Hepatocyte (in vitro differentiated cells): ENCODE data around the gene SNRPD2.

Source experiments
- EZH2 ChIP-seq: fragments of 200-600 bp; sonication (generic); IDR thresholded peaks from 2 replicates; pipeline ENCODE4 v1.6.1; 2016; ENCODE audit warnings: antibody characterized with exemption, mild to moderate bottlenecking, borderline replicate concordance
- TF ChIP-seq, protein P1 (sequence below): fragments of 200-600 bp; sonication (generic); IDR thresholded peaks from 2 replicates; pipeline ENCODE4 v1.5.1; 2016; ENCODE audit warnings: antibody characterized with exemption, mild to moderate bottlenecking; ENCODE audit not compliant: poor library complexity

- TF ChIP-seq, protein P1, sequence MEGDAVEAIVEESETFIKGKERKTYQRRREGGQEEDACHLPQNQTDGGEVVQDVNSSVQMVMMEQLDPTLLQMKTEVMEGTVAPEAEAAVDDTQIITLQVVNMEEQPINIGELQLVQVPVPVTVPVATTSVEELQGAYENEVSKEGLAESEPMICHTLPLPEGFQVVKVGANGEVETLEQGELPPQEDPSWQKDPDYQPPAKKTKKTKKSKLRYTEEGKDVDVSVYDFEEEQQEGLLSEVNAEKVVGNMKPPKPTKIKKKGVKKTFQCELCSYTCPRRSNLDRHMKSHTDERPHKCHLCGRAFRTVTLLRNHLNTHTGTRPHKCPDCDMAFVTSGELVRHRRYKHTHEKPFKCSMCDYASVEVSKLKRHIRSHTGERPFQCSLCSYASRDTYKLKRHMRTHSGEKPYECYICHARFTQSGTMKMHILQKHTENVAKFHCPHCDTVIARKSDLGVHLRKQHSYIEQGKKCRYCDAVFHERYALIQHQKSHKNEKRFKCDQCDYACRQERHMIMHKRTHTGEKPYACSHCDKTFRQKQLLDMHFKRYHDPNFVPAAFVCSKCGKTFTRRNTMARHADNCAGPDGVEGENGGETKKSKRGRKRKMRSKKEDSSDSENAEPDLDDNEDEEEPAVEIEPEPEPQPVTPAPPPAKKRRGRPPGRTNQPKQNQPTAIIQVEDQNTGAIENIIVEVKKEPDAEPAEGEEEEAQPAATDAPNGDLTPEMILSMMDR: no peak
- TF ChIP-seq EZH2: no peak
Measured at GRCh38 chr19:45713141-45713540, 21.4 kb upstream of the SNRPD2 start.
